Fibroblast of the aortic adventitia (primary cell): ENCODE data around the gene ORMDL2. TPM values are rescaled to one million over a fixed set of nuclear protein-coding genes. Genes with fewer than 3 reads are reported as not detected.
A peak's percentile ranks its signal among the peaks of the same experiment; 100 is the strongest.
"Not testable (repeated sequence)": the region's sequence is repeated elsewhere in the genome, so short reads cannot be mapped to it uniquely, and the experiment has no call there.

Source experiments
- DNase-seq: peaks from one replicate; pipeline ENCODE4 v3.0.0-alpha.2; 2010; ENCODE audit warnings: low read depth
- H3K4me3 ChIP-seq: 2 replicates; pipeline ENCODE4 v1.5.1; 2011; ENCODE audit warnings: low read depth, mild to moderate bottlenecking, control low read depth, low read length, moderate library complexity
- total RNA-seq: library from RNA; depleted of rRNA; stranded (reverse); fragments of >200 nt; gene quantifications from 2 replicates; pipeline ENCODE4 v1.2.3, GENCODE V29; 2012; ENCODE audit warnings: low replicate concordance
- TF ChIP-seq, protein P1 (sequence below): IDR thresholded peaks from 2 replicates; pipeline ENCODE4 v1.5.1; 2011; ENCODE audit warnings: mild to moderate bottlenecking, low read length, control low read depth, inconsistent platforms; ENCODE audit not compliant: insufficient read depth

The ORMDL2 gene
- total RNA-seq, 1 donor: 16.9 TPM

- DNase-seq: no peak
- TF ChIP-seq, protein P1, sequence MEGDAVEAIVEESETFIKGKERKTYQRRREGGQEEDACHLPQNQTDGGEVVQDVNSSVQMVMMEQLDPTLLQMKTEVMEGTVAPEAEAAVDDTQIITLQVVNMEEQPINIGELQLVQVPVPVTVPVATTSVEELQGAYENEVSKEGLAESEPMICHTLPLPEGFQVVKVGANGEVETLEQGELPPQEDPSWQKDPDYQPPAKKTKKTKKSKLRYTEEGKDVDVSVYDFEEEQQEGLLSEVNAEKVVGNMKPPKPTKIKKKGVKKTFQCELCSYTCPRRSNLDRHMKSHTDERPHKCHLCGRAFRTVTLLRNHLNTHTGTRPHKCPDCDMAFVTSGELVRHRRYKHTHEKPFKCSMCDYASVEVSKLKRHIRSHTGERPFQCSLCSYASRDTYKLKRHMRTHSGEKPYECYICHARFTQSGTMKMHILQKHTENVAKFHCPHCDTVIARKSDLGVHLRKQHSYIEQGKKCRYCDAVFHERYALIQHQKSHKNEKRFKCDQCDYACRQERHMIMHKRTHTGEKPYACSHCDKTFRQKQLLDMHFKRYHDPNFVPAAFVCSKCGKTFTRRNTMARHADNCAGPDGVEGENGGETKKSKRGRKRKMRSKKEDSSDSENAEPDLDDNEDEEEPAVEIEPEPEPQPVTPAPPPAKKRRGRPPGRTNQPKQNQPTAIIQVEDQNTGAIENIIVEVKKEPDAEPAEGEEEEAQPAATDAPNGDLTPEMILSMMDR: no peak
- H3K4me3 ChIP-seq: no peak overlapping the region
Observed at GRCh38 chr12:55833056-55833455, 15.2 kb downstream of the ORMDL2 start.

DNA sequence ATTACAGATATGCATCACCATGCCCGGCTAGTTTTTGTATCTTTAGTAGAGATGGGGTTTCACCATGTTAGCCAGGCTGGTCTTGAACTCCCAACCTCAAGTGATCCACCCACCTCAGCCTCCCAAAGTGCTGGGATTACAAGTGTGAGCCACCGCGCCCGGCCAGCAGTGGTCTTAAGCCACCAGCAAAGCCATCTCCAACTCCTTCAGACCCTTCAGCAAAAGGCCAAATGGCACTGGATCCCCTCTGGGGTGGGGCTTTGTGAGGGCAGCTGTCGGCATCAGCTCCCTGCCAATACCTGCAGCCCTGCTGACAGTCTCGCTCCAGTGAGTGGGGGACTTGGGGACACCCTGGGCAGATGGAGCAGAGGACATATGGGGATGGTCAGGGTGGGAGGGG lies 16.6 kb downstream of the ORMDL2 start:
- not testable (repeated sequence) for DNase-seq

DNA sequence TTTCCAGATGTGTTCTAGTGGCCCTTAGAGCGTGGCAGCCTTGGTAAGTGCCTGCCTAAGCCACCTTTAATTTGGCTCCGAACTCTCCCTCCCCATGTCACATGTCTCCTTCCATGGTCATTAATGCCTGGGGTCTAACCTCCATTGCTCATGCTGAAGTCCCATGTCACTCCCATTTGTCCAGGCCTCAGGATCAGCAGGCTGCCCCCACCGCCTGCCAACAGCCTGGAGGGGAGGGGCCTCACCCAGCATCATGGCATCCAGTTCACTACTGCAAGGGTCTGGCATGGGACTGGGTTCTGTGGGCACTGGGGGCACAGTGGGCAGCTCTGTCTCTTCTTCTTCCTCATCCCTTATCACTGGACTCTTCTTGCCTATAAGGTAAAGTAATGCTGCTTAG lies 20.5 kb downstream of the ORMDL2 start:
- DNase-seq: no peak
- TF ChIP-seq, protein P1: no peak
- no peak overlapping the region for H3K4me3 ChIP-seq

More for the DNA sequence above, 16.6 kb downstream of the ORMDL2 start:
- not testable (repeated sequence) for H3K4me3 ChIP-seq

GRCh38 chr12:55839345-55840140 lies 21.7 kb downstream of the ORMDL2 start:
- TF ChIP-seq, protein P1: no peak
- no peak overlapping the region for H3K4me3 ChIP-seq
- DNase-seq: no peak

DNA sequence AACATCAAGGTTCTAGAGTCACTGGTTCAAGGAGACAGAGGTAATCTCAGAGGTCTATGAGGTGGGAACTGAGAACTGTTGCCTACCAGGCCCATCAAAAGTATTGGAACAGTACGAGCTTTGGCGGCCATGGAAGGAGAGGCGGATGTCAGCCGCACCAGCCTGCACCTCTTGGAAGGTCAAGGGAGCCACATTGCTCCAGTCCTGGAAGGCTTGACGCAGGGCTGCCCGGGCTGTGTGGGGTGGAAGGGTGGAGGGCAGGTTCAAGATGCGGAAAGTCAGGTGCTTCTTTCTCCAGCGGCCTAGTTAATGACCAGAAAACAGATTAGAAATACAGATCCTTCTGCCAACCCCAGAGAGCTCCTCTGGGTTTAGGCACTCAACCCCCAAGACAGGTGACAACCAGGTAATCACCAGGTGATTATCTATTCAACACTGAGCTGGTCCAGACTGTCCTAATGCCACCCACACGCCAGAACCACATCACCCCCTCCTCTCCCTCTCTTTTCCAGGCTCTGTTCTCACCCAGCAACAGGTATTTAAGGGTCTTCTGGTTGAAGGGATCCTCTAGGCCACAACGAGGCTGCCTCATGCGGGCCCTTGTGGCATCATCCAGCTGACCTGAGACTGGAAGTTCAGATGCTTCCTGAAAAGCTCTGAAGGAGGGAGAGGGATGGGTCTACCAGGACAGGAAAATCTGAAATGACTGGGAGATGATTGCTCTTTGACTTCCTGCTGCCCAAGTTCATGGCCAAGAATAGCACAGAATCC lies 22.9 kb downstream of the ORMDL2 start:
- no peak overlapping the region for H3K4me3 ChIP-seq
- no peak for DNase-seq
- TF ChIP-seq, protein P1: no peak

- H3K4me3 ChIP-seq: peak within 1 kb of the TSS; percentile 90
- TF ChIP-seq, protein P1: no peak
- peak; percentile 83 for DNase-seq
Observed at GRCh38 chr12:55842681-55843429, 25.0 kb downstream of the ORMDL2 start, which contains the start of gene MMP19. Gene MMP19, minus strand, starts transcription at chr12:55842936. Its CDS starts 106 bp downstream, at chr12:55842830.
